Measurements from ENCODE around the gene BEST4.

Gene BEST4

DNA sequence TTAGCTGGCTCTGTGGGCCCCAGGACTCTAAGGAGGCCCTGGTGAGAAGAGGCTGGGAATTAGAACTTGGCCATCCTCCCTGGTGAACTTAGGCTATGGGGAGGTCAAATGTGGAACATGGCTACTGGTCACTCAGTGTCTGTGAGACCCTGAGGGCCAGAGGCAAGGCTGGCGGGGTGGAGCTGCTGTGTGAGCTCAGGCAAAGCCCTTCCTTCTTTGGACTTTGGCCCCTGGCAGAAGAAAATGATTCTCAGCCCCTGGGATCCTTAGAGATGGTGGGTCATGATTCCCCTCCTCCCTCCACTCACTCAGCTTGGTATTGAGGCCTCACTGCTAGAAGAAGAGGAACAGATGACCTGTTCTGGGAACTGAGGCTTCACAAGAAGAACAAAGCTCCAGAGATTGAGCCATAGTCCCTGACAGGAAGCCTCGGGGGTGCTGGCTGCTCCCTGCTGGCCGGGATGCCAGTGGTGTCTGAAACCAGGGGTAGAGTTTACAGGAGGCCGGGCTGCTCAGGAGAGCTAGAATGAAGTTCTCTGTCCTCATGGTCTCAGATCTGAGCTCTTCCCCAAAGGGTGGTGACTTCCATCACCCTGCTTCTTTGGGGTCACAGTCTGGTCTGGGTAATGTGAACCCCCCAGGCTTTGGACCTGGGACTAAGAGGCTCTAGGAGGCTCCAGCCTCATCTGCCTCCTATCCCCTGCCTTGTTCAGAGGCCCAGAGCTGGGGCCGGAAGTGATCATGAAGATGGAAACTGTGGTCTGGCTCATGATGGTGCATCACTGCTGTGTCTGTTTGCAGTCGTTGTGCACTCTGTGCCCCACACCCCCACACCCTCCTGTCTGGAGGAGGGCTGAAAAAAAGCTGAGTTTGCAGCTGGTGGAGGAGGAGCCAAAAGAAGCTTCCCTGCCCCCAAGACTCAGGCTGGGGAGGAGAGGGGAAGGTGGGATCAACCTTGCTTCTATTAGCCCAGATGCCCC lies 21.3 kb upstream of the BEST4 start:
- H3K27ac ChIP-seq (replicated peaks): peak overlapping the region; percentile 100
- H3K4me3 ChIP-seq (replicated peaks; ENCODE audit: insufficient read depth, low read length): no peak overlapping the region
- no peaks in the 10 kb centered on the region for H3K27me3 ChIP-seq (ENCODE audit: insufficient read depth, poor library complexity, severe bottlenecking)
- peak; percentile 87 to 90 for DNase-seq (ENCODE audit: low read depth in 1 of 2, low spot score in 1 of 2)
- TF ChIP-seq POLR2AphosphoS5 (IDR thresholded peaks at IDR 0.05; ENCODE audit: low read depth): peak; percentile 76
- TF ChIP-seq, protein P1, sequence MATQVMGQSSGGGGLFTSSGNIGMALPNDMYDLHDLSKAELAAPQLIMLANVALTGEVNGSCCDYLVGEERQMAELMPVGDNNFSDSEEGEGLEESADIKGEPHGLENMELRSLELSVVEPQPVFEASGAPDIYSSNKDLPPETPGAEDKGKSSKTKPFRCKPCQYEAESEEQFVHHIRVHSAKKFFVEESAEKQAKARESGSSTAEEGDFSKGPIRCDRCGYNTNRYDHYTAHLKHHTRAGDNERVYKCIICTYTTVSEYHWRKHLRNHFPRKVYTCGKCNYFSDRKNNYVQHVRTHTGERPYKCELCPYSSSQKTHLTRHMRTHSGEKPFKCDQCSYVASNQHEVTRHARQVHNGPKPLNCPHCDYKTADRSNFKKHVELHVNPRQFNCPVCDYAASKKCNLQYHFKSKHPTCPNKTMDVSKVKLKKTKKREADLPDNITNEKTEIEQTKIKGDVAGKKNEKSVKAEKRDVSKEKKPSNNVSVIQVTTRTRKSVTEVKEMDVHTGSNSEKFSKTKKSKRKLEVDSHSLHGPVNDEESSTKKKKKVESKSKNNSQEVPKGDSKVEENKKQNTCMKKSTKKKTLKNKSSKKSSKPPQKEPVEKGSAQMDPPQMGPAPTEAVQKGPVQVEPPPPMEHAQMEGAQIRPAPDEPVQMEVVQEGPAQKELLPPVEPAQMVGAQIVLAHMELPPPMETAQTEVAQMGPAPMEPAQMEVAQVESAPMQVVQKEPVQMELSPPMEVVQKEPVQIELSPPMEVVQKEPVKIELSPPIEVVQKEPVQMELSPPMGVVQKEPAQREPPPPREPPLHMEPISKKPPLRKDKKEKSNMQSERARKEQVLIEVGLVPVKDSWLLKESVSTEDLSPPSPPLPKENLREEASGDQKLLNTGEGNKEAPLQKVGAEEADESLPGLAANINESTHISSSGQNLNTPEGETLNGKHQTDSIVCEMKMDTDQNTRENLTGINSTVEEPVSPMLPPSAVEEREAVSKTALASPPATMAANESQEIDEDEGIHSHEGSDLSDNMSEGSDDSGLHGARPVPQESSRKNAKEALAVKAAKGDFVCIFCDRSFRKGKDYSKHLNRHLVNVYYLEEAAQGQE (IDR thresholded peaks at IDR 0.05; ENCODE audit: insufficient replicate concordance, low read depth): peak; percentile 49
- TF ChIP-seq SPI1 (IDR thresholded peaks at IDR 0.05; ENCODE audit: borderline replicate concordance, low read depth): peak; percentile 63
- TF ChIP-seq GABPA (IDR thresholded peaks at IDR 0.05; ENCODE audit: low read depth): peak; percentile 57
- TF ChIP-seq, protein P2, sequence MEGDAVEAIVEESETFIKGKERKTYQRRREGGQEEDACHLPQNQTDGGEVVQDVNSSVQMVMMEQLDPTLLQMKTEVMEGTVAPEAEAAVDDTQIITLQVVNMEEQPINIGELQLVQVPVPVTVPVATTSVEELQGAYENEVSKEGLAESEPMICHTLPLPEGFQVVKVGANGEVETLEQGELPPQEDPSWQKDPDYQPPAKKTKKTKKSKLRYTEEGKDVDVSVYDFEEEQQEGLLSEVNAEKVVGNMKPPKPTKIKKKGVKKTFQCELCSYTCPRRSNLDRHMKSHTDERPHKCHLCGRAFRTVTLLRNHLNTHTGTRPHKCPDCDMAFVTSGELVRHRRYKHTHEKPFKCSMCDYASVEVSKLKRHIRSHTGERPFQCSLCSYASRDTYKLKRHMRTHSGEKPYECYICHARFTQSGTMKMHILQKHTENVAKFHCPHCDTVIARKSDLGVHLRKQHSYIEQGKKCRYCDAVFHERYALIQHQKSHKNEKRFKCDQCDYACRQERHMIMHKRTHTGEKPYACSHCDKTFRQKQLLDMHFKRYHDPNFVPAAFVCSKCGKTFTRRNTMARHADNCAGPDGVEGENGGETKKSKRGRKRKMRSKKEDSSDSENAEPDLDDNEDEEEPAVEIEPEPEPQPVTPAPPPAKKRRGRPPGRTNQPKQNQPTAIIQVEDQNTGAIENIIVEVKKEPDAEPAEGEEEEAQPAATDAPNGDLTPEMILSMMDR (IDR thresholded peaks at IDR 0.05; ENCODE audit: insufficient read depth, low read length): no peak

DNA sequence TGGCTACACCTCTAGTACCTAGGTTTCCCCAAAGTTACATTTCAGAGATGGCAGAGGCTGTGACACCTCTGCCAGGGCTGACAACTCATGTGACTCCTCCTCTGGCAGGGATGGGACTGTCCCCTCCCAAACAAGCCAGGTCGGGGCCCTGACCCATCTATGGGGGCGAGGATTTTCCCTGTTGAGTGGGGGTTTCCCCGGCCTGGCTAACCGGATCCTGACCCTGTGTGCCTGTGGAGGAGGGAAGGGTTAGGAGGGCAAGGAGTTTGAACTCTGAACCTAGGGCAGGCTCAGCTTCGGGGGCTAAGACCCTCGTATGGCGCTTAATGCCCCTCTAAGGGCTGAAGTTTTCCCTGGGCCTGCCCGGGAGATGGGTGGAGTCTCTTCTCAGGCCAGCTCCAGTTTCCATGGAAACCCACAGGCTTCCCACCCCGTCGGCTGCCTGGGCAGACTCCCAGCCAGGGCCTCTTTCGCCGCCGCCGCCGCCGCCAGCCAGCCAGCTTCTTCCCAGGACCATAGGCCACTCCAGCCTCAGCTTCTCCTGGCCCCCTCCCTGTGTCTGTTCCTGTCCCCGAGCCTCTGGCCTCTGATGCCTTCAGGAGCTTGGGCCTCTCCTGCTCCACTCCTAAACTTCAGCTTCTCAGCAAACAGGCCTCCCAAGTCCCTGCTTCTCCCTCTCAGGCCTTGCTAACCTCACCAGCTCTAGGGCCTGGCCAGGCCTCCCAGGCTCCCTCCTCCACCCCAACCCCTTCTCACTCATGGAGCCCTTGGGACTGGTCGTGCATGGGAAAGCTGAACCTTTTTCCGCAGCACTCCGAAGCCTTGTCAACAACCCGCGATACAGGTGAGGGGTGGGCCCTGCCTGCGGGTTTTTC lies 20.3 kb upstream of the BEST4 start, which contains the start of gene BTBD19:
TSS of gene BTBD19 (plus strand) at position 461 of the 875 bp plus-strand sequence. CDS start at position 759, 298 bp downstream.
- Histone ChIP-seq H3K27ac (replicated peaks) (peak within 1 kb of the TSS; percentile 100), H3K27me3 (ENCODE audit: insufficient read depth, poor library complexity, severe bottlenecking) (no peaks in the 10 kb centered on the region), H3K4me3 (replicated peaks; ENCODE audit: insufficient read depth, low read length) (no peak within 1 kb of the TSS)
- DNase-seq (ENCODE audit: low read depth in 1 of 2, low spot score in 1 of 2): peak in 1 of 2 experiments; percentile 53
- no peak for TF ChIP-seq POLR2AphosphoS5 (IDR thresholded peaks at IDR 0.05; ENCODE audit: low read depth)
- no peak for TF ChIP-seq GABPA (IDR thresholded peaks at IDR 0.05; ENCODE audit: low read depth)
- TF ChIP-seq, protein P1 (IDR thresholded peaks at IDR 0.05; ENCODE audit: insufficient replicate concordance, low read depth): no peak
- no peak for TF ChIP-seq SPI1 (IDR thresholded peaks at IDR 0.05; ENCODE audit: borderline replicate concordance, low read depth)
- TF ChIP-seq, protein P2 (IDR thresholded peaks at IDR 0.05; ENCODE audit: insufficient read depth, low read length): no peak

DNA sequence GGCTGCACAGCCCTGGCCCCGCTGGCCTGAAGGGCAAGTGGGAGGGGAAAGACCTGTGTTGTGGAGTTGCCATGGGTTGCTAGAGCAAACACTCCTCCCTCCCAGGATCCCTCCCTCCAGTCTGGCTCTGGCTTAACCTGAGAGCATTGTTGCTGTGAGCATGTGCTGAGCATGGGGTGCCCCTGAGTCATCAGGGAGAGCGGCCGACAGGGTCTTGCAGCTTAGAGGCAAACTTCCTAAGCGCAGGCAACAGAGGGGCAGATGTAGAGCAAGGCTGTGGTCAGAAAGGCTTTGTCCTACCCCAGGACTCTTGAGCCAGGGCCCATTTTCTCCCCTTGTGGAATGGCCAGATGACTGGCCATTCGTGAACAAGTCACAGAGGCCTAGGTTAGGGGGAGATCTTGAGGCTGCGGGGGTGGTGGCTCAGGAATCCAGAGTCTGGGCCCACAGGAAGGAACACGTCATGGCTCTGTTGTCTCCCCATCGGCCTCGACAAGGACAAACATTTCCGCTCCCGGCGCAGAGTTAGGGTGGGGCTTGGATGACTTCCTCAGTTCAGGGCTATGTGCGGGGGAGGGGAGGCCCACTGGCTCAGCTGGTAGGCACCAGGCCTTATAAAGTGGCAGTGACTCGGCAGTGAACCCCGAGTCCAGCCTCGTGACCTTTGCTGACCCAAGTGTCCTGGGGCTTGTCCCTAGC lies 19.5 kb upstream of the BEST4 start:
- no peaks in the 10 kb centered on the region for H3K27me3 ChIP-seq (ENCODE audit: insufficient read depth, poor library complexity, severe bottlenecking)
- peak; percentile 97 to 98 for DNase-seq (ENCODE audit: low read depth in 1 of 2, low spot score in 1 of 2)
- TF ChIP-seq, protein P2 (IDR thresholded peaks at IDR 0.05; ENCODE audit: insufficient read depth, low read length): no peak
- TF ChIP-seq, protein P1 (IDR thresholded peaks at IDR 0.05; ENCODE audit: insufficient replicate concordance, low read depth): no peak
- TF ChIP-seq SPI1 (IDR thresholded peaks at IDR 0.05; ENCODE audit: borderline replicate concordance, low read depth) (peak; percentile 88; the same call in 1 of the 2 replicates), GABPA (IDR thresholded peaks at IDR 0.05; ENCODE audit: low read depth) (peak; percentile 48), POLR2AphosphoS5 (IDR thresholded peaks at IDR 0.05; ENCODE audit: low read depth) (peak; percentile 91)
- peak overlapping the region; percentile 100 for H3K27ac ChIP-seq (replicated peaks)
- no peak overlapping the region for H3K4me3 ChIP-seq (replicated peaks; ENCODE audit: insufficient read depth, low read length)

All from HL-60 (cell line).